Middle frontal gyrus (tissue), 1 donor: Measurements from ENCODE around the gene VPS11.
"Not testable (repeated sequence)": the region's sequence is repeated elsewhere in the genome, so short reads cannot be mapped to it uniquely, and the experiment has no call there.

Experiments
- DNase-seq: peaks from one replicate; pipeline ENCODE4 v3.0.0-alpha.2; 2015; ENCODE audit warnings: low spot score; ENCODE audit errors: extremely low spot score

VPS11 gene

GRCh38 chr11:119101759-119102423, 34.3 kb downstream of the VPS11 start, which contains the start of gene DPAGT1:
DPAGT1 (minus strand) TSS chr11:119101853; CDS start chr11:119101655, 198 bp downstream.
- peak; percentile 91 for DNase-seq

DNA sequence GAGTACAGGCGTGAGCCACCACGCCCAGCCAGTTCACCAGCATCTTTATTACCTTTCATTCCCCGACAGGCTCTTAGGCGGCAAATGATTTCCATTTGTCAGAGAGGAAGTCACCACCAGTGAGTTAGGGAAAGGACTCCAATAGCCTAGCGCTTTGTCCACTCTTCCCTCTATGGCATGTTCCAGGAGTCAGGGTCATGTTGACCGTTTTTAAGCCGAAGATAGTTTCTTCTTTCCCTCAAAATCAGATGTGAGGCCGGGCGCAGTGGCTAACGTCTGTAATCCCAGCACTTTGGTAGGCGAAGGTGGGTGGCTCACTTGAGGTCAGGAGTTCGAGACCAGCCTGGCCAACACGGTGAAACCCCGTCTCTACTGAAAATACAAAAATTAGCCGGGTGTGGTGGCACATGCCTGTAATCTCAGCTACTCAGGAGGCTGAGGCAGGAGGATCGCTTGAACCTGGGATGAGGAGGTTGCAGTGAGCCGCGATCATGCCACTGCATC, 35.6 kb downstream of the VPS11 start:
- DNase-seq = not testable (repeated sequence)

- no peak for DNase-seq
Measured at GRCh38 chr11:119103793-119104192, 36.2 kb downstream of the VPS11 start.

GRCh38 chr11:119106564-119107537, 39.2 kb downstream of the VPS11 start, which contains the start of gene C2CD2L:
C2CD2L (plus strand) TSS chr11:119107344; CDS start chr11:119107742, 398 bp downstream.
- peak; percentile 71 for DNase-seq

DNA sequence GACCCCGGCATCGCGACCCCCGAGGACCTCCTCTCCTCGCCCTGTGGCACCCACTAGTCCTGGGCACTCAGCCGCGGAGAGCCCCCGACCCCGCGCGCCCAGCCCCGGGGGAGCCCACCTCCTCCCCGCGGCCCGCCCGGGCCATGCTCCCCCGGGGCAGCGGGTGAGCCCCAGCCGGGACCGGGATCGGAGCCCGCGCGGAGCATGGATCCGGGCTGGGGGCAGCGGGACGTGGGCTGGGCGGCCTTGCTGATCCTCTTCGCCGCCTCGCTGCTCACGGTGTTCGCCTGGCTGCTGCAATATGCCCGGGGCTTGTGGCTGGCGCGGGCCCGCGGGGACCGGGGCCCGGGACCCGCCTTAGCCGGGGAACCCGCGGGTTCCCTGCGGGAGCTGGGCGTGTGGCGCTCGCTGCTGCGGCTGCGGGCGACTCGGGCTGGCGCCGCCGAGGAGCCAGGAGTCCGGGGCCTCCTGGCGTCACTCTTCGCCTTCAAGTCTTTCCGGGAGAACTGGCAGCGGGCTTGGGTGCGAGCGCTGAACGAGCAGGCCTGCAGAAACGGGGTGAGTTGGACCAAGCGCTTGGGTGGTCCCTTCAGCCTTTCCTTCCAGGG, 40.0 kb downstream of the VPS11 start:
- no peak for DNase-seq

GRCh38 chr11:119108146-119108856, 40.7 kb downstream of the VPS11 start:
- no peak for DNase-seq

DNA sequence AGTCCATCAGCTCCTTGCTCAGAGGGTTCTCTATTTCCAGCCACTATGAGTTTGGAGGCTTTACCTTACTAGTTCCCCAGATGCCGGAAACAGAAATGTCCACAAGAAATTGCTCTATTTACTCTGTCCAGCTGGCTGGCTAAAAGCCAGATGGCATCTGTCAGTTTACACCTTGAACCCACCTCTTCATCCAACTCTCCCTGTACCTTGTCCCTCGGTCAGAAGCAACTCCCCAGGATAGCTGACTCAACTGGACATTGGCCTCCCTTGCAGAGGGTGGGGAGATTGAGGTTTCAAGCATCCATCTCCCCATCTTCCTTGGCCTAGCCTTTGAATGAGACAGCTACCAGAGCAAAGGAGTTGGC, 41.2 kb downstream of the VPS11 start:
- no peak for DNase-seq

DNA sequence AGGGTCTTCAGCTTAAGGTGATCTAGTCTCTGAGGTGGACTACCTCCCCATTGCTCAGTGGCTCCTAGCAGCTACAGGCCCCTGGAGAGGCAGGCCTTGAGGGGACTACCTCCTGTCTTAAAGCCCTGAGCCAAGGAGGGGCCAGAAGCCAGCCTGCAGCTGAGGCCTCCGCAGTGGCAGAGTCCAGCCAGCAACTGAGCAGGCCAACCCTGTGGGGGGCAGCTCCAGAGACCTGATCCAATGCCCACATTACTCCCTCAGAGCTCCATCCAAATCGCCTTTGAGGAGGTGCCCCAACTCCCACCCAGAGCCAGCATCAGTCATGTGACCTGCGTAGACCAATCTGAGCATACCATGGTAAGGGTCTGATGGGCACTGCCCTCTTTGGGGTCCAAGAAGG, 42.2 kb downstream of the VPS11 start:
- no peak for DNase-seq

- no peak for DNase-seq
Measured at GRCh38 chr11:119110439-119110838, 42.8 kb downstream of the VPS11 start.

DNA sequence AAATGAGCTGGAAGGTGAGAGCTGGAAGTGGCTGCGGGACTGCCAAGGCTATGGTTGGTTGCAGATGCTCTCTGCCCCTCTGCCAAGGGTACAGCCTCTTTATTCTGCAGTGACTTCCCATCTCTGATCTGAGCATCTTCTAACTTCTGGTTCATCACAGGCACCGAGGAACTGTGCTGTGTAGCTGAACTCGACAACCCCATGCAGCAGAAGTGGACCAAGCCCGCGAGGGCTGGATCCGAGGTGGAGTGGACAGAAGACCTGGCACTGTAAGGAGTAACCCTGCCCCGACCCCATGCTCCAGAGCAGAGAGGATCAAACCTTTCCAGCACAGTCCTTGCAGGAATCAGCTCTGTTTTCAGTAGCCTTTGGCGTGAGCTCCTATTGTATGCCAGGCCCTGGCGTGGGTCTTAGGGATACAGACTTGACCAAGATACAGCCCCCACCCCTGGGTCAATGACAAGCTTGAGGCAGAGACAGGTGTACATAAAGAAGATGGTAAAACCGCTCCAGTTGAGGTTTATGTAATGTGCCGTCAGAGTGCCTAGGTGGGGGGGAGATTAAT, 43.8 kb downstream of the VPS11 start:
- no peak for DNase-seq

DNA sequence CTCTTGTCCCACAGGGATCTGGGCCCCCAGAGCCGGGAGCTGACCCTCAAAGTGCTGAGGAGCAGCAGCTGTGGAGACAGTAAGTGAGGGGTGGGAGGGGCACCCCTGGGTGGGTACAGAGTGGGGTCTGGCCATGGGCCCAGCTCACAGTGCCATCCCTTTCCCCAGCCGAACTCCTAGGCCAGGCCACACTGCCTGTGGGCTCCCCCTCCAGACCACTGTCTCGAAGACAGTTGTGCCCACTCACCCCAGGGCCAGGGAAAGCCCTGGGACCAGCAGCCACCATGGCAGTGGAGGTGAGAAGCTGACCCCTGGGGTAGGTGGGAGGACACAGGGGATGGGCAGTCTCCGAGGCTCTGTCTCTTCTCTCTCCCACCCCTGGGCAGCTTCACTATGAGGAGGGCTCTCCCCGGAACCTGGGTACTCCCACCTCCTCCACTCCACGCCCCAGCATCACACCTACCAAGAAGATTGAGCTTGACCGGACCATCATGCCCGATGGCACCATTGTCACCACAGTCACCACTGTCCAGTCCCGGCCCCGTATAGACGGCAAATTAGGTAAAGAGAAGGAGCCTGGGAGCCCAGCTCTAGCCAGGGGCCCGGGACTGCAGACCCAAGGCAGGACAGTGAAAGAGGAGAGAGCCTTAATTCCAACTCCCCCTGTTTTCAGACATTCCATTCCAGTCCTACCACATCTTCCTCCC, 44.8 kb downstream of the VPS11 start:
- DNase-seq = no peak

- no peak for DNase-seq
Measured at GRCh38 chr11:119113716-119114115, 46.1 kb downstream of the VPS11 start.

- no peak for DNase-seq
Measured at GRCh38 chr11:119114351-119114750, 46.7 kb downstream of the VPS11 start.

DNA sequence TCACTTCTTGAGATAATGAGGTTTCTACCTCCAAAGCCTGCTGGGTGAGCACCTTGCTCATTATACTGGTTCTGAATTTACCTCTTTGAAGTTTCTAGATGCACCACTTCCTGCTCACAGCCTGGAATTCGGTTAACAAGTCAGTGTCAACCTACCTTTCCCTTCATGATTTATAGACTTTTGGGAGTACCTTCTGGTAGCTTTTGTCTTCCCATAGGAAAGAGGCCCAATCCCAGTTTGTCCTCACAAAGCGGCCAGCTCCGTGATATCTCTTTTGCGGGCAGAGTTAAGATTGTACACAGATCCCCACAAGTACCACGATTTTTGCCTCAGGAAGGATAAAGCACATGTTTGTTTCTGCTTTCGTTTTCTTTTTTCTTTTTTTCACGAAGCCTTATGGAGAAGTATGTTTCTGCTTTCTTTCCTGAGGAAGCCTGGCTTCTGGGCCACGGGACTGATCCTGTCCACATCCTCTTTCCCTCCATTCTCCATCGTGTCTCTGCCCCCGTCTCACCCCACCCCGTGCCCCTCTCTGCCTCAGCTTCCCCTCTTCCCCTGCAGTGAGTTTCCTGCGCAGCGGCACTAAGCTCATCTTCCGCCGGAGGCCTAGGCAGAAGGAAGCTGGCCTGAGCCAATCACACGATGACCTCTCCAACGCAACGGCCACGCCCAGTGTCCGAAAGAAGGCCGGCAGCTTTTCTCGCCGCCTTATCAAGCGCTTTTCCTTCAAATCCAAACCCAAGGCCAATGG, 48.0 kb downstream of the VPS11 start:
- no peak for DNase-seq

GRCh38 chr11:119116235-119116594, 48.6 kb downstream of the VPS11 start:
- no peak for DNase-seq

DNA sequence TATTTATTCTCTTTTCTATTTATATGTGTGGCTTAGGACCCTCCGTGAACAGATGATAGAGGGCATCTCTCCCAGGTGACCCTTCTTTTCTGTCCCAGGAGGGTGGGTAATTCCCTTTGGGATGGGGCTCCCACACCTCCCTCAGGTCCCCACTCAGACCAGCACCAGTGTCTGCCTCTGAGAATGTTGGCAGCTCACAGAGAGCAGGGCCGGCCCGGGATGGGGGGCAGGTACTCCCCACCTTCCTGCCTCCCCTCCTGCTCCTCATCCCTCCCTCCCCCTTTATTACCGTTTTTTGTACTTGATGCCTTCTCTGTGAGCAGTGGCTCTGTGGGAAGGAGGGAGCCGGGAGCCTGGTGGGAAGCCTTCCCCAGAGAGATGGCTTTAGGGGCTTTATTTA, 49.0 kb downstream of the VPS11 start:
- DNase-seq = no peak

DNA sequence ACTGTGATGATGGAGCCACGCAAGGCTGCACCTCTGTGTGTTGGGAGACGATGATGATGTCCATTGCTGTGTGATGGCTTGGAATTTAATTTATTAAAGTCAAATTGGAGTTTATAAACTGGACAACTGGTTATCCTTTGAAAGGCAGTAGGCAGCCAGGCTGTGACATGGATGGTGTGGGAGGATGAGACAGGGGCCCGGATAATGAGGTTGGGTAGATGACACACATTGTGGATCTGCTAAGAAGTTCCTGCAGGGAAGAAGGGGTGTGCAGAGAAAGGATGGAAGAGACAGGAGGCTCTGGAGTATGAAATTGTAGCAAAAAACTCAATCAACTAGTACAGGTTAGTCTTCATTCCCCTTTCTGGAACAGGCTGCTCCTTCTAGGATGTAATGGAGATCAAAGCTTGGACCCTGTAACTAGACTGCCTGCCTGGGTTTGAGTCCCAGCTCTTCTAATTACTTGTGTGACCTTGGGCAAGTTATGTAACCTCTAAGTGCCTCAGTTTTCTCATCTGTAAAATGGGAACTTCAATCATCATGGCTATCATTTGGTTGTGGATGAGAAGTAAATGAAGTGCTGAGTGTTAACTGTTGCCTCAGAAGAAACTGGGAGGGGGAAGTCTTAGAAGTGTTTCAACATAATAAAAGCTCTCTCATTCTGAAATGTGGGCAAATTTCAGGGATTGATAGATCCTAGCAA, 49.5 kb downstream of the VPS11 start:
- DNase-seq = no peak

DNA sequence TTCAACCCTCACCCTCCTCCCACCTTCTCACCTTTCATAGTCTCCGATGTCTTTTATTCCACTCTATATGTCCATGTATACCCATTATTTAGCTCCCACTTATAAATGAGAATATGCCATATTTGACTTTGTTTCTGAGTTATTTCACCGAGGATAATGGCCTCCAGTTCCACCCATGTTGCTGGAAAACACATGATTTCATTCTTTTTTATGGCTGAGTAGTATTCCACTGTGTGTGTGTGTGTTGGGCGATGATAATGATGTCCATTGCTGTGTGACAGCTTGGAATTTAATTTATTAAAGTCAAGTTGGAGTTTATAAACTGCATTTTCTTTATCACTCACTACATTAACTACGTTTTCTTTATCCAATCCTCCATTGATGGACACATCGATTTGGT, 50.6 kb downstream of the VPS11 start:
- DNase-seq = no peak

DNA sequence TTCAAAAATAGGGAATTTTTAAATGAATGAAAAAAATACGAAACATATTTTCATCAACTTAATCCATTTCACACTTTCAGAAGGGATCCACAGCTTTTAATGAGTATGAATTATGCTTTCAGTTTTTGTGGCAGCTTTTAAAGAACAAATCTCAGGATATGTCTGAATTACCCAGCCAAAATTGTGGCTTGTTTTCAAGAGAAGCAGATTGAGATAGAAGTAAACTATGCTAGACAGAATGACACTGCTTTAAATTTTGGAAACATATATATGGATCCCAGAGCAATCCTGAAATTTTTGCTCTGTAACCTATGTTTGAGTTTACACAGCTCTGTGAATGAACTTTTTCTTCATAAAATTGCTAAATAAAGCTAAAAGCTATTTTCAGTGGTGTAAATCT, 51.3 kb downstream of the VPS11 start:
- DNase-seq = no peak
